ENCODE results near the gene RASSF9. TPM values are rescaled to one million over a fixed set of nuclear protein-coding genes. Genes with fewer than 3 reads are reported as not detected.

Gene RASSF9
- polyA plus RNA-seq, 1 donor, result 2.5 TPM

Other genes starting within 250 kb of the RASSF9 start
- gene NTS, start 37.9 kb upstream of the RASSF9 start, polyA plus RNA-seq (ENCODE audit: insufficient read length), result 0.68 TPM

Data from forelimb muscle (tissue), 1 donor.